ENCODE data around the gene UROS.

The UROS gene

DNA sequence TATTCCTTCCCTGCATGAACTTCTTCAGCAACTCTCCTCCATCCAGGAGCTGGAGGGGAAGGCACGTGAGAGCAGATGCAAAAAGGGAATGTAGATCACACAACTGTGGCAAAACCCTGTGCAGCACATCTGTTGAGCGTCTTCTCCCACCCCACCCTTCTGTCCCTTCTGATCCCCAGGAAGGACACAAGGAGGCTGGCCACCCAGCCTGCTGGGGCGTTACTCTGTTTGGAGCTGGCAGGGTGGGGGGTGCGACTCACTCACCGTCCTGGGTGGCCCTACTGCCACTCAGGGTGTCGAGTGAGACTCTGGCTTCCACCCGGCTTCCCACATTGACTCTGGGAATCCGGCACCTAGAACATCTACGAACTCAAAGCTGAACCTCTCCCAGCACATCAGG is 37.3 kb downstream of the UROS start:
- DNase-seq = no peak

- no peak for DNase-seq
Measured at GRCh38 chr10:125783957-125784356, 39.1 kb downstream of the UROS start.

- DNase-seq = no peak
Measured at GRCh38 chr10:125783408-125783807, 39.6 kb downstream of the UROS start.

GRCh38 chr10:125782616-125783015 is 40.4 kb downstream of the UROS start:
- no peak for DNase-seq

DNA sequence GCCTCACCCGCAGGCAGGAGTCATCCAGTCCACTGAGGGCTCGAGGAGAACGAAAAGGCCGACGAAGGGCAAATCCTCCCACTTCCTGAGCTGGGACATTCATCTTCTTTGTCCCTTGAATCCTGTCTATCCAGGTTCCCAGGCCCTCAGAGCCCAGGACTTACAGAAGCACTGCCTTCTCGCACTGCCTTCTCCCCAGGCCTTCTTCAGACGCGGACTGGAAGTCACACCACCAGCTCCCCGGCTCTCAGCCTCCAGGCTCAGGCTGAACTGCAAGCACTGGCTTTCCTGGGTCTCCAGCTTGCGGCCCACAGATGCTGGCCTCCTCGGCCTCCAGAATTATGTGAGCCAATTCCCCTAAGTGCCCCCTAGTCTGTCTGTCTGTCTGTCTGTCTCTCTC is 41.0 kb downstream of the UROS start:
- no peak for DNase-seq

- DNase-seq = no peak
Measured at GRCh38 chr10:125781374-125781773, 41.7 kb downstream of the UROS start.

- DNase-seq = no peak
Measured at GRCh38 chr10:125779403-125780327, 43.4 kb downstream of the UROS start.

DNA sequence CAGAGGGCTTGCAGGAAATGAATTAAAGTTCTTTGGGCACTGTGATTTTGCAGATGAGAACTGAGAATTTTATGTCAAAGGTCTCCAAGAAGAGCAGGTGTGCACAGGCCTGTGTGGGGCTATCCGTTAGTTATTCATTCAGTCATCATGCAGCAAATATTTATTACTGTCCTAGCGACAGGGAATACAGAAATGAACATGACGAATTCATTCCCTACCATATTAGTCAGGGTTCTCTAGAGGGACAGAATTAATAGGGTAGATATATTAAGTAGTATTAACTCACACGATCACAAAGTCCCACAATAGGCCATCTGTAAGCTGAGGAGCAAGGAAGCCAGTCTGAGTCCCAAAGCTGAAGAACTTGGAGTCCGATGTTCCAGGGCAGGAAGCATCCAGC is 44.5 kb downstream of the UROS start:
- DNase-seq = no peak

DNA sequence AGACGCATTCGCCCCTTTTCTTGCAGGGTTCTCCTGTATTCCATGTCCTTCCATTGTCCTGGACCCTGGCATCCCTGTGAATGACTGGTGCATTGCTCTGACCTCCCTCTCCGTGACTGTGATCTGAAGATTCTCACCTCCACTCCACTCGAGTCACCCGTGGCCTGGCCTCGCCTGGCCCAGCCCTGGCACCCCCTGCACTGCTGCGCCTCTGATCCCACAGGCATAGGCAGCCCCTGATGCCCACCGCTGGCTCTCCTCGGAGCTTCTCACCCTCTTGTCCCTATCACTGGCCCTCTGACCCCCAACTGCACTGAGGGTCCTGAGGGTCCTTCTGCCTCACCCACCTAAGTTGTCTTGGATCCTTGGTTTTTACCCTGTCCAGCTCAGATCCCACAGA is 45.3 kb downstream of the UROS start:
- no peak for DNase-seq

DNA sequence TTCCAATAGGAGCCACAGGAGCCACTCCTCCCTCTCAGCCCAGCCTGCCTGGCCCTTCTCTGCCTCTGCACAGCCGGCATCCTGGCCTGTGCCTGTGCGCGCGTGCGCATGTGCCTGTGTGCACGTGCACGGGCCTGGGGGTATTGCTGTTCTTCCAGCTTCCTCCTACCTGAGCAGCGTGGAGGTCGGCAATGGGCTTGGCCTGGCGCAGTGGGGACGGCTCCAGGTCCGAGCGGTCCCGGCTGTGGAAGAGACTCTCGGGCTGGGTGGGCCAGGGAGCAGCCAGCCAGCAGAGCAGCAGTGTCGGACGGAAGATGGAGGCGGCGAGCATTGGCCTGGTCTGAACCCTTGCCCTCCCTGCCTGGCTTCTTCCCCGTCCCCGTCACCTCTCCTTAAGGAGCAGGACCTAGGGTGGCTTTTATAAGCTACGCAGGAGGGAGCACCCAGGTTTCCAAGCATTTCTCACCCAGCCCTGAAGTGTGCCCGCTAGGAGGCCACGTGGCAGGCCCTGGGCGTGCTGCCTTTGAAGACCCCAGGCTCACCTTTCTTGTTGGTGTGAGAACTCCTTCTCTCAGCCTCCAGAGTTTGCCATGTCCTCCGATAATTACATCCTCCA is 47.5 kb downstream of the UROS start, which contains the start of gene MMP21:
TSS of gene MMP21 (minus strand) at position 331 of the 616 bp plus-strand sequence. CDS start at position 331, 0 bp downstream.
- no peak for DNase-seq

DNA sequence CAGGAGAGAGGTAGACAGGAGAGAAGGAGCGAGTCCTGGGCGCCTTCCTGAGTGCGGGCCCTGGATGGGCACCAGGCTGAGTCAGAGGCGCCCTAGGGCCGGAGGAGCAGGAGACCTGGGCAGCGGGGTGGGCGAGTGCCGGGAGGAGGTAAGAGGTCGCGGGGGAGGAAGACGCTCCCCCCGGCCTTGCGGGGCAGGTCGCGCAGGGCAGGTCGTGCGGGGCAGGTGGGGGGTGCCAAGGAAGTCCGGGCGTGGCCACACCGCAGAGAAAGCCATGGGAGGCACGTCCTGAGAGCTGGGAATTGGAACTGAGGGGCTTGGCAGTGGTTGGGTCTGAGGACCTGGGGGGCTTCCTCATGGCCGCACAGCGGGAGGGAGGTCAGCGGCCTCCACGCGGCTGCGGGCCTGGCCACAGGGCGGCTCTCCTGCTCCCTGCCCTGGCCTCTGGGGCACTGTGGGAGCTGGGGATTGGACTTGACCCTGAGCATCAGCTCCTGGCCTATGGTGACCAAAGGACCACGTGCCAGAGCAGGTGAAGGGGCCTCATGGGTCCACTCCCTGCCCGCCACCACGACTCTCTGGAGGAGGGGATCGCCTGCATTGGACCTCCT is 48.4 kb downstream of the UROS start:
- DNase-seq = no peak

- no peak for DNase-seq
Measured at GRCh38 chr10:125773687-125774543, 49.1 kb downstream of the UROS start.

- DNase-seq = no peak
Measured at GRCh38 chr10:125772864-125773180, 50.2 kb downstream of the UROS start.

DNA sequence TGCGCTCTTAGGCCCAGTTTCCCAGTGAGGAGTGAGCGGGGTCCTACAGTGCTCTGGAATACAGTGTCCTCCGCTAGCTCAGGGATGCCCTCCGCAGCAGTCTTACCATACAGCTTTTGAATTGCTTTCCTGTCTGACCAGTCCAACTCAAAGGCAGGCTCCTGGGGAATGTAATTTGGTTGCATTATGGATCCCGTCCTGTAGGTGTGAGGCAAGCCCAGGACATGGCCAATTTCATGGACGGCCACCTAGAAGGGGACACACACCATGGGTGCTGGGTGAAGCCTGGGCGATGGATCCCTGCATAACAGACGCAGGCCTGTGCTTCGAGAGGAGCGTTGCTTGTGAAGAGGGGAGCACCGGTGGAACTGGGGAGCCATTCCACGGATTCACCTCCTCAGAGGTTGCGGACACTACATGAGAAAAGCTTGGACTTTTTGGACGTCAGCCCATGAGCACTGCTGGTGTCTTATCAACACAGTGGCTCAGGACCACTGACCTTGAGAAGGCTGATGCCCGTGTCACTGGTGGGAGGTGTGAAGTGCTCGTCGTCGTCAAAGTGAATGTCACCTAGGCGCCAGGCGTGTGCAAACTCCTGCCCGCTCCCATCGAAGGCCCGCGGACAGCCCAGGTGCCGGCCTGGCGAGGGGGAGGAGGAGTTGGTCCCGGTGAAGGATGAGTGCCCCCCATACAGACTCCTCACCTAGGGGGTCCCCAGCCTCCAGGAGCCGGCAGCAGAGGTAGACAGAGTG is 50.8 kb downstream of the UROS start:
- no peak for DNase-seq

- DNase-seq = no peak
Measured at GRCh38 chr10:125770844-125771243, 52.2 kb downstream of the UROS start.

GRCh38 chr10:125769175-125769574 is 53.9 kb downstream of the UROS start:
- DNase-seq = no peak

- DNase-seq = no peak
Measured at GRCh38 chr10:125768219-125768855, 54.7 kb downstream of the UROS start.

- no peak for DNase-seq
Measured at GRCh38 chr10:125766511-125766910, 56.5 kb downstream of the UROS start.

GRCh38 chr10:125765835-125766234 is 57.2 kb downstream of the UROS start:
- no peak for DNase-seq

DNA sequence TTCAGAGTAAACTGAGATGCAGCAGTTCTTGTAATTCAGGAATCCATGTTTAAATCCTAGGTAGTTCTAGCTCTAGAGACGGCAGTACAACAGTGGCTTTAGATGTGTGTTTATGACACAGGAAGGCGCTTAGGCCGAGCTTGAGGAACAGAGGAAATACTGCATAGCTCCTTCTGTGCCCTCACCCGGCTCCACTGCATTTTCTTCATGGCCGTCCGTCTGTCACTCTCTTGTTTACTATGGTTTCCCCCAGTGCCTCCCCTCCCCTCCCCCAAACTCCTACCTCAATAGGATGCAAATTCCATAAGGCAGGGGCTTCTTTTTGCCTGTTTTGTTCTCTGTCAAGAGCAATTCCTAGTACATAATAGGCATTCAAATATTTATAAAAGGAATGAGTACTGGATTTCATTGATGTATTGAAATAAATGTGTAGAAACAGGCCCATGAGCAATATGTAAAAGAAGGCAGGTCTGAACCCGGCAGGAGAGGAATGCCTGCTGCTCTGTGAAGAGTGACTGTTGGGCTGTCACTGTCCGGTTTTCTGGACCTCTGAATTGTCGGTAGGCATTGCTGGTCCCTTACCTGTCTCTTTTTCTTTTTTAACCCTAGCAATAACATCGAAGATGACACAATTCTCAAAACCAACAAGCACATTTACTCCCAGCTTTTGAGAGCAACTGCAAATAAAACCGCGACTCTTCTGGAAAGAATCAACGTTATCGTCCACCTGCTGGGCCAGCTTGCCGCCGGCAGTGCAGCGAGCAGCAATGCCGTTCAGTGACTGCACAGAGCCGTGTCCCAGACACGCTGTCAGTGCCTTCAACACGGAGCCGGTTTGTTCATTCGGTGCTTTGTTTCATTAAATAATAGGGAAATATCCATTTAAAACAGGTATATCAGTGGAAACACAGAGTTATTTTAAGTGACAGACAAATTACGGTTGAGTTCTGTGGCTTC is 60.1 kb downstream of the UROS start:
- no peak for DNase-seq

- no peak for DNase-seq
Measured at GRCh38 chr10:125761961-125762360, 61.1 kb downstream of the UROS start.
